Right lung (tissue), 5 donors: ENCODE measurements around the gene CCDC13. TPM values are rescaled to one million over a fixed set of nuclear protein-coding genes. Genes with fewer than 3 reads are reported as not detected.

Experiments used
- DNase-seq, 2 donors: peaks; one replicate each; pipeline ENCODE4 v3.0.0-alpha.2; 2013
- polyA plus RNA-seq, 5 donors: library from polyadenylated mRNA; unstranded; fragments of 120-200 nt; gene quantifications; one replicate each; pipeline versions ENCODE4 v1.2.1 to v1.2.3, GENCODE V29; 2013; ENCODE audit warnings: inconsistent platforms in 1 of 5, low replicate concordance in 1 of 5; ENCODE audit not compliant: insufficient read length in 5 of 5, insufficient read depth in 1 of 5

Gene CCDC13
- polyA plus RNA-seq, 5 donors, result 1.7 to 2.9 (median 2.4) TPM

- DNase-seq, result no peak
These were observed 37.4 kb downstream of the CCDC13 start for GRCh38 chr3:42735615-42736014.

- no peak for DNase-seq
These were observed 38.0 kb downstream of the CCDC13 start for GRCh38 chr3:42735019-42735418.

DNA sequence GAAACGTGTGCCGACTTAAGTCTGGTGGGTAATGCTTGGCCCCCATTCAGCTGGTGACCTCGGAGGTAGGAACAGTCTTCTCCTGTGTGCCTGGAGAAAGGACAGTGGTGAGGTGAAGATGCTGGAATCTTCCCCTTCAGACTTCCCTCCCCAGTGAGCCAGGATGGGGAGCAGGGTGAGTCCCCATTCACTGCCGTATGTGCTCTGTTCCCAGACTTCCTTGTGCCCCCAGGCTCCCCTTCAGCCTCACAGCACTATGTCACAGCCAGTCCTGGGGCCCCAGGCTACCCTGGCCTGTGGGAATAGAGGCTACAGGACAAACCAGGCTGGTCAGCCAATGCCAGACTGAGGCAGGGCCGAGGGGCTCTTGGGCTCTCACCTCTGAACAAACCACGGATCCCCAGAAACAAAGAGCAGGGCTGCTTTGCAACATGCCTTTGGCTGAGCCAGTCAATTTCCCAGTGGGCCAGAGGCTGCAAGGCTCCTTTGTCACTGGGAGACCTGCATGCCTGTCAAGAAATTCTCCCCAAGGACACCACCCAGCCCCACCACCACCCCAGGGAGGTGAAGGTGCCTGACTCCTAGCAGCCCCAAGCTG lies 38.7 kb downstream of the CCDC13 start:
- DNase-seq, result no peak

DNA sequence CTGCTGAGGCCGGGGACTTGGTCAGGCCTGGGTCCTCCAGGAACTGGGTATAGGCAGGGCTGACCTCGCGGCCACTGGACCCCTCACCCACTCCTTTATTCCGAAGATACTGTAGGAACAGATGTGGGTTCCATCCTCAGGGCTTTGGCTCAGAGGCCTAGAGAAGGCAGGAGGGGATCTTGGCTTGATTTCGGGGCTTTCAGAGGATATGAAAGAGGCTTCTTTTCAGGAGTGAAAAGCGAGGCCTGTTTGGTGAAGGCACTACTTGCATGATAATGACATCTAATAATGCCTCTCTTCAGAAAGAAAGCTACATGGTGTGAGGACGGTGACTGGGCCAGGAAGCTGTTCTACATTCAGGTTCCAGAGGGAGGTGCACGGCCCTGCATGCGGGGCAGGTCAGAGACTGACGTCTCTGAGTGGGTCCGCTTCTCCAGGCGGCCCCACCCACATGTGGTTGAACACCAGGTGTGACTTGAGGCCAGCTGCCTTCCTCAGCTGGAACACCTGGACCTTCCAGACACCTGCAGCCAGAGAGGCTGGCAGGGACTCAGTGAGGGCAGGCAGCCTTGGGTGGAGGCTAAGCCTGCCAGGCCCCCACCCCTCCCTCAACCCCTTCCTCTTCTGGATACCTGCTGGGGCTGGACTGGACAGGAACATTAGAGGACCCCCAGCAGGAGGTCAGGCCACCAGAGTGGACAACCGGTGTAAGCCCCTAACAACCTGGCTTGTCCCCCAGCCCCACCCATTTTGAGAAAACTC lies 39.4 kb downstream of the CCDC13 start:
- no peak for DNase-seq

DNA sequence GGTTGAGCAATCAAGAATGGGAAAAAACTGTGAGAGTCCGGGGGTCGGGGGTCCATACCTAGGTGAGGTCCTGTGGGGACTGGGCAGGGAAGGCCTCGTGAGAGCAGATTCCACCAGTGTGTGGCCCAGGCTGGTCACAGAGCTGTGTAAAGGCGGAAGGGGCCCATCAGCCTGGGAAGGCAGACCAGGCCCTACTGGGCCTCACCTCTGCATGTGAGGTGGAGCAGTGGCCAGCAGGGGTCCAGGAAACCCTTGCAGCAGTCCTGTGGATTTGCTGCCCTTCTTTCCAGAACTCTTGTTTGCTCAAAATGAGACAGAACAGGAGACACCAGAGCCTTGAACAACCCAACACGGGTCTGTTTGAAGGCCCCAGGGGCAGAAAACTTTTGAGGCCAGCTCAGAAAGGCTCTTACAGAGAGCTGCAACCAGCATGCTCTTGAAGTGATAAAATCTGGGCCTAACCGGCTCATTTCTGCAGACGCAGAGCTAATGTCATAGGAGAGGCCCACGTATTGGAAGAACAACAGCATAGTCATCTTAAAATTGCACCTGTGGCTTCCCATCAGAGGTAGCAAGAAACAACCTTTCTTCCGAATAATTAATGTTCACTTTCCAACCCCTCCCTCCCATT lies 40.1 kb downstream of the CCDC13 start:
- no peak for DNase-seq

GRCh38 chr3:42732196-42732828 lies 40.7 kb downstream of the CCDC13 start:
- no peak for DNase-seq

- no peak for DNase-seq
These were observed 41.4 kb downstream of the CCDC13 start for GRCh38 chr3:42731476-42732195.

DNA sequence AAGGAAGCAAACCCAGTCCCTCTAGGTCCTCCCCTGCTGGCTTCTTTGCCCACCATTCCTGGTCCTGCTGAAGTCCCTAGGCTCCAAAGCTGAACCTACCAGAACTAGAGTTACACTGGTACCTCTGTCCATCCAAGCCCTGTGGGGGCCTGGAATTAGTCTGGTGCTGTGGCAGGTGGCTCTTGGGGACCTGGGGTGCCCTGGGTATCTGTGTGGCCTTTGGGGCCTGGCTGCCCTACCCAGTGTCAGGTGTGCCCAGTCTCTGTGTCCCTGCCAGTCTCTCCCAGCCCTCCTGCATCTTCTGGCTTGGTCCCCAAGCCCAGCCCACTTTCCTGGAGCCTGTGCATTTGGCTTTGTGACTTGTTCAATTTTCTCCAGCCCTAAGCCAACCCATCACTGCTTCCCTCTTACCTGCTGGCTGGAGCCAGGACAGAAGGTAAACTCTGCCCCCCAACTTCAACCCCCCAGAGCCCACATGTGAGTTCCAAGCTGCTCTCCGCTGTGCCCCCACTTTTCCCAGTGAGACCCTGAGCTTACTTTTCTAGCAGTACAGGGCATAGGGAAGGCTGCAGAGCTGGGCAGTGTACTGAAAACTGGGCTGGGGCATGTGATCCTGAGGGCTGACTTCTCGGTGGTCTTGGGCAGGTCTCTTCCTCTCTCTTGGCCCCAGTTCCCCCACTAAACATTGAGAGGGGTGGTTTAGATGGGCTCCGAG lies 42.2 kb downstream of the CCDC13 start:
- no peak for DNase-seq

DNA sequence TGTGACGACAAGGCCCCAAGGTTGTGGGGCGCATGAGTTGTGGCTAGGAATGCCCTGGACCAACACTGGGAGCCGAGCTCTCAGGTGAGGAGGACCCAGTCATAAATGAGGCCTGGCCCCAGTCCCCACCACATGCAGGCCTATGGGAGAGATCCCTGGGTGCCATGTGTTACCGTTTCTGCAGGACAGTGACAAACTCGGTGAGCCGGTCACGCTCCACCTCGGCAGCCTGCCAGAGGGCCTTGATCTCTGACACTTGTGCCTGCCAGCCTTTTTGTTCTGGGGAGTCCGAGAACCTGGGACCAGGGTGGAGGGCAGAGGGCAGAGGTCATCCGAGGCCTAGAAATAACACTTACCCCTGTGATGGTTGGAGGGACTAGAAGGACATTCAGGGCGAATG lies 42.8 kb downstream of the CCDC13 start:
- DNase-seq, result no peak

DNA sequence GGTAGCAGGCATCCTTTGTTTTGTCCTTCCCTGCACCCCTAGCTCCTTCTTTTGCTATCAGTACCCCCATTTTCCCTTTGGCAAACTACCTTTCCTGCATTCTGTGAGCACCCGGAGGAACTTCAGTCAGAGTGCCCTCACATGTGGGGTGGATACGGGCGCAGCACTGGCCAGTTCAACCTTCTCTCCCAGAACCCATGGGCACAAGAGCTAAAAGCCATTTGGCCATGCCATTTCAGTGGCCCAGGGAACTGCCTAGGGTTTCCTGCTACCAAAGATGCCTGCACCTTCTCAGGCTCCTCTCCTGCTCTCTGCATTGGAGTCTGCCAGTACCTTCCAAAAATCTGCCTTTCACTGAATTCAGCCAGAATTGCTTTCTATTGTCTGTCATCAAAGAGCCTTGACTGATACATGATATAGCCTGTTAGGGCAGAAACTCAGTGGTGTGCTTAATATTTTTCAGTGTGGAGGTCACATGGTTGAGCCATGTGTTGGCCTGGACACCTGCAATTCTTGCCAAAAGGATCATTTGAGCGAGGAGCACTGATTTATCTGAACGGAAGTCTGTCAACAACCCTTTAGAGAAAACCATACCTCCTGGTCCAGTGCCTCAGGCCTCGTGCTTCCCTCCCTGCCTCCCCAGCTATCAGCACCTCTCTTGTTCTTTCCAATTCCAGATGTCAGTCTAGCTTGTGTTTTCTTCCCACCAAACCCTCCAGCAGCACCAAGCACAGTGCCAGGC lies 43.5 kb downstream of the CCDC13 start:
- no peak for DNase-seq

GRCh38 chr3:42728668-42729364 lies 44.2 kb downstream of the CCDC13 start:
- no peak for DNase-seq

DNA sequence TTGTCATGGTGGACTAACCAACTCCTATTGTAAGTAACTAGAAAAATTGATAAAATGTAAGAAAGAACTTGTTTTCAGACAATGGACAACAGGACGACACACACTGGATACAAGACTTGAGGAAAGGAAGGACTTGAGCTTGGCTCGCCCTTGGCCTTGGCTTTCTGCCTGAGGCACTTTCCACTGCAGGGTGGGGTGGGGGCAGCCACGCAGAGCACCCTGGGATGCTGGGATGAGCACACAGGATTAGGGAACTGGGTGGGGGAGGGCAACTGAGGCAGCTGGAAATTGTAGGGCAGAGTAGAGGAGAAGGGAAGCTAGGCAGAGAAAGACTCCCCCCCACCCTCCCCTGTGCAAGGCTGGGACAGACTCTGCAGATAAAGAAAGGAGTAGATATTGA lies 45.0 kb downstream of the CCDC13 start:
- DNase-seq, result no peak

- DNase-seq, result no peak
These were observed 47.6 kb downstream of the CCDC13 start for GRCh38 chr3:42725454-42725853.

GRCh38 chr3:42723219-42723618 lies 49.8 kb downstream of the CCDC13 start:
- DNase-seq, result no peak

Other genes with a start within 250 kb of the CCDC13 start
- gene SEC22C, start 191.3 kb downstream of the CCDC13 start, polyA plus RNA-seq, result 10 to 100 TPM; 37.1 to 51.6 (median 43.3) TPM
- 10 to 100 TPM; 23.7 to 31.8 (median 27.8) TPM for gene SS18L2, start 182.4 kb downstream of the CCDC13 start, polyA plus RNA-seq
- 100 to 1,000 TPM; 135 to 268 (median 223) TPM for gene NKTR, start 172.6 kb downstream of the CCDC13 start, polyA plus RNA-seq
- 10 to 100 TPM; 10.0 to 17.3 (median 13.1) TPM for gene ZBTB47, start 119.6 kb downstream of the CCDC13 start, polyA plus RNA-seq
- gene KLHL40, start 87.7 kb downstream of the CCDC13 start, polyA plus RNA-seq, result 1 to 10 TPM in 1 of 5 donors, not detected in 4; 6.6 TPM
- gene HHATL, start 70.5 kb downstream of the CCDC13 start, polyA plus RNA-seq, result 1 to 10 TPM in 3 of 5 donors, under 1 TPM in 1, not detected in 1; 0.84 to 3.0 (median 1.6) TPM
- gene HIGD1A, start 31.2 kb upstream of the CCDC13 start, polyA plus RNA-seq, result 100 to 1,000 TPM in 3 of 5 donors, 10 to 100 TPM in 2; 83.8 to 109 (median 106) TPM
- 1 to 10 TPM in 4 of 5 donors, under 1 TPM in 1; 0.99 to 2.4 (median 1.7) TPM for gene ACKR2, start 36.2 kb upstream of the CCDC13 start, polyA plus RNA-seq
- gene CYP8B1, start 102.6 kb upstream of the CCDC13 start, polyA plus RNA-seq, result under 1 TPM; 0.17 to 0.30 (median 0.21) TPM
- 10 to 100 TPM; 41.2 to 56.3 (median 49.2) TPM for gene ZNF662, start 132.9 kb upstream of the CCDC13 start, polyA plus RNA-seq
- 1 to 10 TPM; 2.9 to 5.2 (median 4.3) TPM for gene GASK1A, start 206.1 kb upstream of the CCDC13 start, polyA plus RNA-seq